CD4-positive, alpha-beta memory T cell (primary cell): Measurements from ENCODE around the gene PHLDB1. TPM values are rescaled to one million over a fixed set of nuclear protein-coding genes. Genes with fewer than 3 reads are reported as not detected.

Source experiments
- CTCF ChIA-PET: fragments of 350-600 bp; sonication (Branson Sonifier 250); formaldehyde crosslinking; loops from one replicate; lab custom pipeline; 2021; ENCODE audit warnings: inconsistent platforms; ENCODE audit not compliant: partially characterized antibody; lab: Charles Lee
- POLR2A ChIA-PET: fragments of 350-600 bp; sonication (Branson Sonifier 250); formaldehyde crosslinking; loops from one replicate; lab custom pipeline; 2021; ENCODE audit not compliant: partially characterized antibody; lab: Charles Lee
- DNase-seq, 5 donors: peaks; one replicate each; pipeline versions ENCODE4 v3.0.0 to v3.0.0-alpha.2; 2020 to 2022; ENCODE audit warnings: mixed read lengths in 1 of 5
- H3K27ac ChIP-seq: one replicate; pipeline ENCODE4 v1.7.0; 2013; ENCODE audit warnings: low read depth, low read length
- H3K27me3 ChIP-seq: 2 replicates; pipeline ENCODE4 v1.7.0; 2013; ENCODE audit warnings: mild to moderate bottlenecking, low read length, moderate library complexity; ENCODE audit not compliant: insufficient read depth
- H3K36me3 ChIP-seq: 2 replicates; pipeline ENCODE4 v1.7.0; 2013; ENCODE audit warnings: mild to moderate bottlenecking, low read length, moderate library complexity; ENCODE audit not compliant: insufficient read depth
- H3K4me1 ChIP-seq: 2 replicates; pipeline ENCODE4 v1.7.0; 2013; ENCODE audit warnings: mild to moderate bottlenecking, low read length, moderate library complexity; ENCODE audit not compliant: insufficient read depth
- H3K4me3 ChIP-seq, 2 donors: one replicate each; pipeline ENCODE4 v1.7.0; 2013; ENCODE audit warnings: low read length in 2 of 2, mild to moderate bottlenecking in 1 of 2
- H3K9me3 ChIP-seq, 2 donors: one replicate each; pipeline ENCODE4 v1.7.0; 2013; ENCODE audit warnings: low read length in 2 of 2, control low read depth in 1 of 2; ENCODE audit not compliant: control insufficient read depth in 1 of 2
- H3K27ac Mint-ChIP-seq, 7 donors: one replicate each; pipeline ENCODE4 v1.8.0; 2020 to 2021; ENCODE audit warnings: mixed read lengths in 7 of 7, mild to moderate bottlenecking in 6 of 7, inconsistent platforms in 3 of 7, moderate library complexity in 3 of 7
- H3K27me3 Mint-ChIP-seq, 2 donors: one replicate each; pipeline ENCODE4 v1.8.0; 2020 to 2021; ENCODE audit warnings: mixed read lengths in 2 of 2
- H3K36me3 Mint-ChIP-seq, 2 donors: one replicate each; pipeline ENCODE4 v1.8.0; 2020 to 2021; ENCODE audit warnings: mixed read lengths in 2 of 2, inconsistent platforms in 1 of 2, mild to moderate bottlenecking in 1 of 2
- H3K4me1 Mint-ChIP-seq, 4 donors: one replicate each; pipeline ENCODE4 v1.8.0; 2020 to 2021; ENCODE audit warnings: mixed read lengths in 4 of 4, mild to moderate bottlenecking in 1 of 4
- H3K4me3 Mint-ChIP-seq, 8 donors: one replicate each; pipeline ENCODE4 v1.8.0; 2020 to 2021; ENCODE audit warnings: mixed read lengths in 8 of 8, mild to moderate bottlenecking in 7 of 8, moderate library complexity in 6 of 8, inconsistent platforms in 3 of 8
- H3K9me3 Mint-ChIP-seq, 8 donors: one replicate each; pipeline ENCODE4 v1.8.0; 2020 to 2021; ENCODE audit warnings: mixed read lengths in 8 of 8, mild to moderate bottlenecking in 5 of 8, inconsistent platforms in 3 of 8, moderate library complexity in 1 of 8
- intact Hi-C: fragments of 100-400 bp; cut with micrococcal nuclease; formaldehyde crosslinking; loops from one replicate; pipeline ENCODE4 v1.15.1; 2023
- polyA plus RNA-seq, 2 donors: library from polyadenylated mRNA; unstranded; fragments of 300-500 nt; fragmentation: Illumina TruSeq; gene quantifications; one replicate each; pipeline ENCODE4 v1.2.3, GENCODE V29; 2021
- total RNA-seq, 2 experiments: library from RNA; stranded (reverse); gene quantifications; one replicate each; pipeline ENCODE4 v1.2.3, GENCODE V29; 2021

PHLDB1 gene
- total and polyA plus RNA-seq, 4 experiments from 2014 or later: 0.34 to 3.9 (median 2.1) TPM

- Mint-ChIP-seq H3K4me1 (peaks cover 6 to 11% (median 10%) of the 10 kb centered on the region in 4 donors), H3K36me3 (no peaks in the 10 kb centered on the region), H3K27ac (peak overlapping the region in 1 of 7 donors; percentile 65), H3K4me3 (no peak overlapping the region), H3K27me3 (no peaks in the 10 kb centered on the region), H3K9me3 (peaks cover 0 to 3% (median 0%) of the 10 kb centered on the region in 8 donors)
- ChIA-PET POLR2A (interaction anchor here (0.7 kb wide), 1 partner anchor 535 kb away, joined by 3 read pairs; no protein-coding TSS in a partner anchor), CTCF (no interaction called here)
- intact Hi-C loops: no loop called here
- H3K9me3 ChIP-seq: no peaks in the 10 kb centered on the region
- no peaks in the 10 kb centered on the region for H3K36me3 ChIP-seq
- DNase-seq: no peak
- no peak overlapping the region for H3K27ac ChIP-seq
- no peak overlapping the region for H3K4me3 ChIP-seq
- H3K4me1 ChIP-seq: peaks cover 8% of the 10 kb centered on the region
- no peaks in the 10 kb centered on the region for H3K27me3 ChIP-seq
Measured at GRCh38 chr11:118651820-118652219, 44.4 kb downstream of the PHLDB1 start.

- Mint-ChIP-seq H3K36me3 (no peaks in the 10 kb centered on the region), H3K4me3 (peak overlapping the region in 1 of 8 donors; percentile 27), H3K27me3 (no peaks in the 10 kb centered on the region), H3K4me1 (peaks cover 6 to 11% (median 10%) of the 10 kb centered on the region in 4 donors), H3K27ac (peak overlapping the region in 4 of 7 donors; percentile 48 to 82 (median 65)), H3K9me3 (peaks cover 0 to 1% (median 0%) of the 10 kb centered on the region in 8 donors)
- CTCF ChIA-PET: no interaction called here
- no peak overlapping the region for H3K27ac ChIP-seq
- intact Hi-C loops: no loop called here
- POLR2A ChIA-PET: no interaction called here
- no peaks in the 10 kb centered on the region for H3K27me3 ChIP-seq
- no peak overlapping the region for H3K4me3 ChIP-seq
- DNase-seq: no peak
- H3K4me1 ChIP-seq: peaks cover 8% of the 10 kb centered on the region
- no peaks in the 10 kb centered on the region for H3K9me3 ChIP-seq
- H3K36me3 ChIP-seq: no peaks in the 10 kb centered on the region
Measured at GRCh38 chr11:118652681-118653181, 45.3 kb downstream of the PHLDB1 start.

GRCh38 chr11:118653684-118654390 lies 46.4 kb downstream of the PHLDB1 start:
- H3K27ac Mint-ChIP-seq: peak overlapping the region in 1 of 7 donors; percentile 63
- intact Hi-C loops: no loop called here
- ChIA-PET POLR2A (no interaction called here), CTCF (no interaction called here)
- no peaks in the 10 kb centered on the region for H3K9me3 ChIP-seq
- H3K27ac ChIP-seq: no peak overlapping the region
- no peaks in the 10 kb centered on the region for H3K36me3 ChIP-seq
- H3K4me1 Mint-ChIP-seq: peaks cover 6 to 11% (median 10%) of the 10 kb centered on the region in 4 donors
- no peak for DNase-seq
- peaks cover 8% of the 10 kb centered on the region for H3K4me1 ChIP-seq
- no peak overlapping the region for H3K4me3 Mint-ChIP-seq
- no peaks in the 10 kb centered on the region for H3K9me3 Mint-ChIP-seq
- no peaks in the 10 kb centered on the region for H3K27me3 Mint-ChIP-seq
- H3K36me3 Mint-ChIP-seq: no peaks in the 10 kb centered on the region
- no peak overlapping the region for H3K4me3 ChIP-seq
- no peaks in the 10 kb centered on the region for H3K27me3 ChIP-seq

GRCh38 chr11:118655486-118656190 lies 48.2 kb downstream of the PHLDB1 start:
- Histone ChIP-seq H3K27me3 (no peaks in the 10 kb centered on the region), H3K4me1 (peaks cover 19% of the 10 kb centered on the region), H3K9me3 (no peaks in the 10 kb centered on the region), H3K36me3 (no peaks in the 10 kb centered on the region), H3K4me3 (no peak overlapping the region), H3K27ac (no peak overlapping the region)
- DNase-seq: no peak
- ChIA-PET CTCF (no interaction called here), POLR2A (no interaction called here)
- H3K4me3 Mint-ChIP-seq: no peak overlapping the region
- H3K27me3 Mint-ChIP-seq: no peaks in the 10 kb centered on the region
- H3K9me3 Mint-ChIP-seq: no peaks in the 10 kb centered on the region
- H3K4me1 Mint-ChIP-seq: peaks cover 8 to 16% (median 10%) of the 10 kb centered on the region in 4 donors
- intact Hi-C loops: no loop called here
- no peaks in the 10 kb centered on the region for H3K36me3 Mint-ChIP-seq
- peak overlapping the region in 1 of 7 donors; percentile 7 for H3K27ac Mint-ChIP-seq

GRCh38 chr11:118656563-118657165 lies 49.2 kb downstream of the PHLDB1 start:
- Histone ChIP-seq H3K36me3 (no peaks in the 10 kb centered on the region), H3K9me3 (no peaks in the 10 kb centered on the region), H3K4me1 (peaks cover 19% of the 10 kb centered on the region), H3K4me3 (no peak overlapping the region), H3K27me3 (no peaks in the 10 kb centered on the region), H3K27ac (no peak overlapping the region)
- no peak overlapping the region for H3K4me3 Mint-ChIP-seq
- H3K27ac Mint-ChIP-seq: no peak overlapping the region
- H3K27me3 Mint-ChIP-seq: no peaks in the 10 kb centered on the region
- peaks cover 8 to 16% (median 10%) of the 10 kb centered on the region in 4 donors for H3K4me1 Mint-ChIP-seq
- no peaks in the 10 kb centered on the region for H3K36me3 Mint-ChIP-seq
- H3K9me3 Mint-ChIP-seq: no peaks in the 10 kb centered on the region
- ChIA-PET CTCF (interaction anchor here (1.1 kb wide), 2 partner anchors 21 to 136 kb away, joined by 3 read pairs; no protein-coding TSS in a partner anchor), POLR2A (no interaction called here)
- intact Hi-C loops: no loop called here
- DNase-seq: no peak

- H3K27ac ChIP-seq: no peak overlapping the region
- H3K4me3 Mint-ChIP-seq: no peak overlapping the region
- peaks cover 19% of the 10 kb centered on the region for H3K4me1 ChIP-seq
- no peaks in the 10 kb centered on the region for H3K36me3 Mint-ChIP-seq
- H3K36me3 ChIP-seq: no peaks in the 10 kb centered on the region
- intact Hi-C loops: no loop called here
- no peaks in the 10 kb centered on the region for H3K9me3 Mint-ChIP-seq
- peaks cover 8 to 15% (median 9%) of the 10 kb centered on the region in 4 donors for H3K4me1 Mint-ChIP-seq
- no peak overlapping the region for H3K27ac Mint-ChIP-seq
- no peaks in the 10 kb centered on the region for H3K27me3 ChIP-seq
- CTCF ChIA-PET: interaction anchor here (1.1 to 2.0 kb wide), 3 partner anchors 10 to 135 kb away, joined by 3 to 5 read pairs (median 3); no protein-coding TSS in a partner anchor
- DNase-seq: no peak
- POLR2A ChIA-PET: interaction anchor here (2.2 kb wide), 1 partner anchor 134 kb away, joined by 5 read pairs; the partner anchor contains the start of gene DDX6
- no peak overlapping the region for H3K4me3 ChIP-seq
- H3K27me3 Mint-ChIP-seq: no peaks in the 10 kb centered on the region
- no peaks in the 10 kb centered on the region for H3K9me3 ChIP-seq
Measured at GRCh38 chr11:118657238-118657637, 49.8 kb downstream of the PHLDB1 start.
